ENCODE results near the gene PCNX2. TPM values are rescaled to one million over a fixed set of nuclear protein-coding genes. Genes with fewer than 3 reads are reported as not detected.

PCNX2 gene
- total RNA-seq, 1 experiment from 2014 or later, result 9.1 TPM

GRCh38 chr1:232942413-232943294 lies 352.9 kb downstream of the PCNX2 start:
- Histone ChIP-seq H3K27me3 (replicated peaks; ENCODE audit: insufficient read depth, low read depth, low read length, poor library complexity) (no peaks in the 10 kb centered on the region), H3K27ac (ENCODE audit: low read depth, low read length, poor library complexity, severe bottlenecking) (no peak overlapping the region), H3K4me3 (ENCODE audit: low read depth, low read length, poor library complexity, severe bottlenecking) (no peak overlapping the region), H3K4me1 (ENCODE audit: insufficient read depth, low read length, poor library complexity, severe bottlenecking) (no peaks in the 10 kb centered on the region), H3K36me3 (ENCODE audit: insufficient read depth, low read length, poor library complexity, severe bottlenecking) (no peaks in the 10 kb centered on the region), H3K9me3 (ENCODE audit: low read depth, low read length, poor library complexity, severe bottlenecking) (no peaks in the 10 kb centered on the region)
- ChIA-PET CTCF (no interaction called here), POLR2A (ENCODE audit: low non-redundant PET) (no interaction called here)
- no peak for TF ChIP-seq CTCF (conservative IDR thresholded peaks at IDR 0.05; ENCODE audit: low read depth, low read length)
- no peak for TF ChIP-seq EZH2 (IDR thresholded peaks at IDR 0.05; ENCODE audit: borderline replicate concordance, low read depth, low read length, poor library complexity, severe bottlenecking)
- BruUV-seq (replicated peaks), result no TSS peak
- DNase-seq (ENCODE audit: low spot score), result no peak
- intact Hi-C loops (cut with micrococcal nuclease; ENCODE audit: unreplicated experiment), result no loop called here

DNA sequence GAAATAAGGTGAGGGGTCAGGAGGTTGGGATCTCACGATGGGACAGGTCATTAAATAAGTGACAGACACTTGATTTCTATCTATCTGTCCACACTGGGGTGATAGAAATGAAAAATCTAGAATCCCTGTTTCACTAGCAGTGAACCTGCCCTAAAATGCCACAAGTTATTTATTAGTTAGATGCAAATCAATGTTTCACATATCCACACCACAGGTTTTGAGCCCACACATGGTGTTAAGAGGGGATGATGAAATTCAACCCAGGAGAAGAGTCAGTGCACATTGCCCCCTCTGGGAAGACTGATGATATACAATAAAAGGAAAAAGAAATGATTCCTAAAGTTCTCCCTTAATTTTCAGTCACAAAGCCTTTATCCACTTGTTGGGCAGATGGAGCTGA lies 355.3 kb downstream of the PCNX2 start:
- CTCF ChIA-PET, result no interaction called here
- POLR2A ChIA-PET (ENCODE audit: low non-redundant PET), result no interaction called here
- Histone ChIP-seq H3K4me3 (ENCODE audit: low read depth, low read length, poor library complexity, severe bottlenecking) (no peak overlapping the region), H3K9me3 (ENCODE audit: low read depth, low read length, poor library complexity, severe bottlenecking) (no peaks in the 10 kb centered on the region), H3K27me3 (replicated peaks; ENCODE audit: insufficient read depth, low read depth, low read length, poor library complexity) (no peaks in the 10 kb centered on the region), H3K4me1 (ENCODE audit: insufficient read depth, low read length, poor library complexity, severe bottlenecking) (no peaks in the 10 kb centered on the region), H3K36me3 (ENCODE audit: insufficient read depth, low read length, poor library complexity, severe bottlenecking) (no peaks in the 10 kb centered on the region), H3K27ac (ENCODE audit: low read depth, low read length, poor library complexity, severe bottlenecking) (no peak overlapping the region)
- BruUV-seq (replicated peaks), result no TSS peak
- TF ChIP-seq CTCF (conservative IDR thresholded peaks at IDR 0.05; ENCODE audit: low read depth, low read length) (no peak), EZH2 (IDR thresholded peaks at IDR 0.05; ENCODE audit: borderline replicate concordance, low read depth, low read length, poor library complexity, severe bottlenecking) (no peak)
- no peak for DNase-seq (ENCODE audit: low spot score)
- intact Hi-C loops (cut with micrococcal nuclease; ENCODE audit: unreplicated experiment), result no loop called here

GRCh38 chr1:232939748-232940147 lies 355.8 kb downstream of the PCNX2 start:
- no peaks in the 10 kb centered on the region for H3K9me3 ChIP-seq (ENCODE audit: low read depth, low read length, poor library complexity, severe bottlenecking)
- no peaks in the 10 kb centered on the region for H3K36me3 ChIP-seq (ENCODE audit: insufficient read depth, low read length, poor library complexity, severe bottlenecking)
- DNase-seq (ENCODE audit: low spot score), result no peak
- H3K4me1 ChIP-seq (ENCODE audit: insufficient read depth, low read length, poor library complexity, severe bottlenecking), result no peaks in the 10 kb centered on the region
- no peaks in the 10 kb centered on the region for H3K27me3 ChIP-seq (replicated peaks; ENCODE audit: insufficient read depth, low read depth, low read length, poor library complexity)
- TF ChIP-seq CTCF (conservative IDR thresholded peaks at IDR 0.05; ENCODE audit: low read depth, low read length), result no peak
- TF ChIP-seq EZH2 (IDR thresholded peaks at IDR 0.05; ENCODE audit: borderline replicate concordance, low read depth, low read length, poor library complexity, severe bottlenecking), result no peak
- H3K27ac ChIP-seq (ENCODE audit: low read depth, low read length, poor library complexity, severe bottlenecking), result no peak overlapping the region
- ChIA-PET POLR2A (ENCODE audit: low non-redundant PET) (no interaction called here), CTCF (no interaction called here)
- no peak overlapping the region for H3K4me3 ChIP-seq (ENCODE audit: low read depth, low read length, poor library complexity, severe bottlenecking)
- BruUV-seq (replicated peaks), result no TSS peak
- intact Hi-C loops (cut with micrococcal nuclease; ENCODE audit: unreplicated experiment), result no loop called here
